Measurements from ENCODE around the gene THUMPD3.

Gene THUMPD3

GRCh38 chr3:9362731-9363530 lies at the start of gene THUMPD3:
Gene THUMPD3, plus strand, starts transcription at chr3:9363054. Its CDS starts 2,015 bp downstream, at chr3:9365069.
- Histone ChIP-seq H3K27ac (peak within 1 kb of the TSS; percentile 94), H3K9me3 (ENCODE audit: low read depth, low read length) (no peaks in the 10 kb centered on the region), H3K9ac (ENCODE audit: insufficient read length) (peak within 1 kb of the TSS; percentile 87), H3K4me3 (peak within 1 kb of the TSS; percentile 83), H3K36me3 (ENCODE audit: insufficient read depth, low read length) (peaks cover 31% of the 10 kb centered on the region)
- TF ChIP-seq POLR2AphosphoS5 (IDR thresholded peaks at IDR 0.05; ENCODE audit: borderline replicate concordance, low read depth, low read length) = peak; percentile 90
- TF ChIP-seq FOXP2 (optimal IDR thresholded peaks at IDR 0.05; ENCODE audit: control extremely low read depth, extremely low read length, insufficient read depth) = no peak
- no peak for TF ChIP-seq EZH2 (IDR thresholded peaks at IDR 0.05)
- DNase-seq (ENCODE audit: low read depth, low spot score) = peak; percentile 40

DNA sequence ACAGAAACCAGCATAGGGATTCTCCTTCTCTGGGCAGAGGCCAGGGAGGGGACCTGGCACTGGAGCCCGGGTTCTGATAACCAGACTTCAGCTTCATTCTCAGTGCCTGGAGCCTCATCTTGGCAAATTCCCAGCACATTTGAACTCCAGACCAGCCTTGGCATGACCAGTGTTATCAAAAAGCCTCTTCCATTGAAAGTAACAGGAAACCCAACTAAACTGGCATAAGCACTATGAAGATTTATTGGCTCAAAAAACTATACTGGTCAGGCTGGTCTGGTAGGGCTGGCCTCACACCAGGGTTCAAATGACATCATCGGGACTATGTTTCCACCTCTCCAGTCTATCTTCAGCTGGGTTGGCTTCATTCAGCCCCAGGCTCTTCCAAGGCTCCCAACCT lies 48.1 kb upstream of the THUMPD3 start:
- TF ChIP-seq FOXP2 (optimal IDR thresholded peaks at IDR 0.05; ENCODE audit: control extremely low read depth, extremely low read length, insufficient read depth) = no peak
- no peak for TF ChIP-seq EZH2 (IDR thresholded peaks at IDR 0.05)
- TF ChIP-seq POLR2AphosphoS5 (IDR thresholded peaks at IDR 0.05; ENCODE audit: borderline replicate concordance, low read depth, low read length) = no peak
- Histone ChIP-seq H3K27ac (no peak overlapping the region), H3K9me3 (ENCODE audit: low read depth, low read length) (no peaks in the 10 kb centered on the region), H3K4me3 (no peak overlapping the region), H3K9ac (ENCODE audit: insufficient read length) (no peak overlapping the region), H3K36me3 (ENCODE audit: insufficient read depth, low read length) (no peaks in the 10 kb centered on the region)
- DNase-seq (ENCODE audit: low read depth, low spot score) = no peak

DNA sequence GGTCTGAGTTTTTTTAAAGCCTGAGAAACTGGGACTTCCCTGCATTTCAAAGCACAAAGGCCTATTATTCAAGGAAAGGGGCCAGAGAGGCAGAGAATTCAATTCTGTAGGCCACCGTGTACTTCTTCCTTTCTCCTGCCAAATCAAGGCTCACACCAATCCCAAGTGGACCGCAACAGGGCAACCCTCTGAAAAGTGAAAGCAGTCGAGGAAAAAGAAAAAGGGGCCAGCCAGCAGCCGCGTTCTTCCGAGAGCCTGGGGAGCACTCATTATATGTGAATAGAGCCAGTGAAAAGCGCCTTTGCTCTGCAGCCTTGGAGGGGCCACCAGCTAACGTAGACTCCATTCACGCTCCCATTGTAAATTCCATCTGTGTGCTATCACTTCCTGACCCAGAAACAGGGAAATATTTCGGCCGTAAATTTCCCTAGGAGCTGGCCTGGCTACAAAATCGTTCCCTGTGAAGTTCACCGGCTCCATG lies 45.9 kb upstream of the THUMPD3 start:
- no peak overlapping the region for H3K9ac ChIP-seq (ENCODE audit: insufficient read length)
- TF ChIP-seq FOXP2 (optimal IDR thresholded peaks at IDR 0.05; ENCODE audit: control extremely low read depth, extremely low read length, insufficient read depth) = no peak
- TF ChIP-seq EZH2 (IDR thresholded peaks at IDR 0.05) = no peak
- no peak for TF ChIP-seq POLR2AphosphoS5 (IDR thresholded peaks at IDR 0.05; ENCODE audit: borderline replicate concordance, low read depth, low read length)
- H3K27ac ChIP-seq = no peak overlapping the region
- H3K36me3 ChIP-seq (ENCODE audit: insufficient read depth, low read length) = no peaks in the 10 kb centered on the region
- no peak overlapping the region for H3K4me3 ChIP-seq
- no peaks in the 10 kb centered on the region for H3K9me3 ChIP-seq (ENCODE audit: low read depth, low read length)
- DNase-seq (ENCODE audit: low read depth, low spot score) = no peak

DNA sequence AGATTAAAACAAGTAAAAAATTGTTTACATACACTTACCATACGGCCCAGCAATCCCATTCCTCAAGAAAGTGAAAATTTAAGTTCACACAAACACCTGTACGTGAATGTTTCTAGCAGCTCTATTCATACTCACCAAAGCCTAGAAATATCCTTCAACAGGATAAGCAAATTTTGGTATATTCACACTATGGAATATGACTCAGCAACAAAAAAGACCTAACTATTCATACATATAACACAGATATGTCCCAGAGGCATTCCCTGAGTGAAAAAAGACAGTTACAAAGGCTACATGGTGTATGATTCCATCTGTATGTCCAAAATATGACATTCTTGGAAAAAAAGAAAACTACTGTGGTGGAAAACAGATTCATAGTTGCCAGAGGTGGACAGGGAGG lies 40.1 kb upstream of the THUMPD3 start:
- H3K36me3 ChIP-seq (ENCODE audit: insufficient read depth, low read length) = no peaks in the 10 kb centered on the region
- no peak overlapping the region for H3K9ac ChIP-seq (ENCODE audit: insufficient read length)
- TF ChIP-seq EZH2 (IDR thresholded peaks at IDR 0.05) (no peak), FOXP2 (optimal IDR thresholded peaks at IDR 0.05; ENCODE audit: control extremely low read depth, extremely low read length, insufficient read depth) (no peak), POLR2AphosphoS5 (IDR thresholded peaks at IDR 0.05; ENCODE audit: borderline replicate concordance, low read depth, low read length) (no peak)
- DNase-seq (ENCODE audit: low read depth, low spot score) = no peak
- no peaks in the 10 kb centered on the region for H3K9me3 ChIP-seq (ENCODE audit: low read depth, low read length)
- no peak overlapping the region for H3K4me3 ChIP-seq
- H3K27ac ChIP-seq = no peak overlapping the region

DNA sequence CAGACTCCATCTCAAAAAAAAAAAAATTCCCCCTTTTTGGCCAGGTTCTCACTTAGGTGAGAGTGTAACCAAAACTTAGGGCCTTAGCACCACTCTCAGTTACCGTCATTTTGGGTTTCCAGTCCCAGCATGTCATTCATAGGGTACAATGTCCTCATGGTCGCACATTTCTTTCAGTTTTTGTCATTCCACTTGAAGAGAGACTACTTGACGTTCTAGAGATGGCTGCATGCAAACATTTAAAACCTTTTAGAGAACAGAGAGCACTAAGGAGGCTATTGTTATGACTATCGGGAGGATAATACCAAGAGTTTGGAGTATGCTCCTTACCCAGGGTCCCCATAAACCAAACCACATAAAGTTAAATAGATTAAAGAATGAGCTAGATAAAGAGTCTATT lies 37.9 kb upstream of the THUMPD3 start:
- no peak for DNase-seq (ENCODE audit: low read depth, low spot score)
- Histone ChIP-seq H3K4me3 (no peak overlapping the region), H3K9me3 (ENCODE audit: low read depth, low read length) (no peaks in the 10 kb centered on the region), H3K36me3 (ENCODE audit: insufficient read depth, low read length) (no peaks in the 10 kb centered on the region), H3K9ac (ENCODE audit: insufficient read length) (no peak overlapping the region), H3K27ac (no peak overlapping the region)
- TF ChIP-seq POLR2AphosphoS5 (IDR thresholded peaks at IDR 0.05; ENCODE audit: borderline replicate concordance, low read depth, low read length) = no peak
- TF ChIP-seq EZH2 (IDR thresholded peaks at IDR 0.05) = no peak
- no peak for TF ChIP-seq FOXP2 (optimal IDR thresholded peaks at IDR 0.05; ENCODE audit: control extremely low read depth, extremely low read length, insufficient read depth)

GRCh38 chr3:9327578-9327977 lies 35.3 kb upstream of the THUMPD3 start:
- TF ChIP-seq POLR2AphosphoS5 (IDR thresholded peaks at IDR 0.05; ENCODE audit: borderline replicate concordance, low read depth, low read length) (no peak), FOXP2 (optimal IDR thresholded peaks at IDR 0.05; ENCODE audit: control extremely low read depth, extremely low read length, insufficient read depth) (no peak), EZH2 (IDR thresholded peaks at IDR 0.05) (no peak)
- DNase-seq (ENCODE audit: low read depth, low spot score) = no peak
- no peaks in the 10 kb centered on the region; the same call in 1 of the 2 replicates for H3K9me3 ChIP-seq (ENCODE audit: low read depth, low read length)
- no peak overlapping the region for H3K4me3 ChIP-seq
- no peaks in the 10 kb centered on the region for H3K36me3 ChIP-seq (ENCODE audit: insufficient read depth, low read length)
- no peak overlapping the region for H3K9ac ChIP-seq (ENCODE audit: insufficient read length)
- H3K27ac ChIP-seq = no peak overlapping the region

- 0 out of 2 replicates have a peak overlapping the region, but pooled peaks have one; percentile 25 for H3K27ac ChIP-seq
- H3K36me3 ChIP-seq (ENCODE audit: insufficient read depth, low read length) = no peaks in the 10 kb centered on the region
- no peak overlapping the region for H3K4me3 ChIP-seq
- DNase-seq (ENCODE audit: low read depth, low spot score) = no peak
- no peak overlapping the region for H3K9ac ChIP-seq (ENCODE audit: insufficient read length)
- TF ChIP-seq POLR2AphosphoS5 (IDR thresholded peaks at IDR 0.05; ENCODE audit: borderline replicate concordance, low read depth, low read length) (no peak), EZH2 (IDR thresholded peaks at IDR 0.05) (no peak), FOXP2 (optimal IDR thresholded peaks at IDR 0.05; ENCODE audit: control extremely low read depth, extremely low read length, insufficient read depth) (no peak)
- no peaks in the 10 kb centered on the region; the same call in 1 of the 2 replicates for H3K9me3 ChIP-seq (ENCODE audit: low read depth, low read length)
These were observed 32.6 kb upstream of the THUMPD3 start for GRCh38 chr3:9330166-9330703.

DNA sequence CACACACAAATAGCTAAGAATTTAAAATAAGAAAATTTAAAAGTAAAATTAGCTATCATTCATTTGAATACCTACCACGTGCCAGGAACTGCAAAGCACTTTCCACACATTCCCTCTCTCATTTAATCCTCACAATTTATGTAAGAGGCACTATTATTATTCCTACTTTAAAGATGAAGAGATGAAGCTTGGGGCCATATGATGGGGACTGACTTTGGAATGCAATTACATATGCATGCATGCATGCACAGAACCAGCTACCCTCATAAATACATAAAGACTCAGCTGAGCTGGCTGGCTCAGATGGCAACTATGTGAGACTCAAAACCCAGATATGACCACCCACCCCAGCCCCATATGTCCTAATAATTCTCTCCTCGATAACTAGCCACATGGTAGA lies 31.7 kb upstream of the THUMPD3 start:
- Histone ChIP-seq H3K27ac (peak overlapping the region; percentile 88), H3K4me3 (no peak overlapping the region), H3K9ac (ENCODE audit: insufficient read length) (no peak overlapping the region), H3K36me3 (ENCODE audit: insufficient read depth, low read length) (no peaks in the 10 kb centered on the region), H3K9me3 (ENCODE audit: low read depth, low read length) (no peaks in the 10 kb centered on the region; the same call in 1 of the 2 replicates)
- TF ChIP-seq POLR2AphosphoS5 (IDR thresholded peaks at IDR 0.05; ENCODE audit: borderline replicate concordance, low read depth, low read length) (no peak), FOXP2 (optimal IDR thresholded peaks at IDR 0.05; ENCODE audit: control extremely low read depth, extremely low read length, insufficient read depth) (no peak), EZH2 (IDR thresholded peaks at IDR 0.05) (no peak)
- DNase-seq (ENCODE audit: low read depth, low spot score) = peak; percentile 60
